MM.1S (cell line): ENCODE measurements around the gene PDK4.

Experiments used
- DNase-seq: peaks from one replicate; pipeline ENCODE4 v3.0.0-alpha.2; 2015
- H2AFZ ChIP-seq: fragments of 300-600 bp; sonication (generic); 2 replicates; pipeline ENCODE4 v1.6.0; 2016; ENCODE audit warnings: antibody characterized with exemption, low read length
- H3F3A ChIP-seq: fragments of 300-600 bp; sonication (generic); 2 replicates; pipeline ENCODE4 v1.6.1; 2016; ENCODE audit warnings: mild to moderate bottlenecking, antibody characterized with exemption, low read length, moderate library complexity, mixed read lengths; ENCODE audit not compliant: insufficient read depth
- H3K27ac ChIP-seq: fragments of 300-600 bp; sonication (generic); 2 replicates; pipeline ENCODE4 v1.5.1; 2016; ENCODE audit warnings: mild to moderate bottlenecking, low read length
- H3K27me3 ChIP-seq: fragments of 300-600 bp; sonication (generic); replicated peaks from 2 replicates; pipeline ENCODE4 v1.6.0; 2016; ENCODE audit warnings: low read length; ENCODE audit not compliant: insufficient read depth
- H3K36me3 ChIP-seq: fragments of 300-600 bp; sonication (generic); replicated peaks from 2 replicates; pipeline ENCODE4 v1.6.1; 2016; ENCODE audit warnings: mild to moderate bottlenecking, low read length, mixed read lengths; ENCODE audit not compliant: insufficient read depth
- H3K4me1 ChIP-seq: fragments of 300-600 bp; sonication (generic); 2 replicates; pipeline ENCODE4 v1.6.1; 2016; ENCODE audit warnings: low read length, mixed read lengths
- H3K4me2 ChIP-seq: fragments of 300-600 bp; sonication (generic); 2 replicates; pipeline ENCODE4 v1.6.0; 2016; ENCODE audit warnings: low read depth, low read length
- H3K4me3 ChIP-seq: fragments of 300-600 bp; sonication (generic); 2 replicates; pipeline ENCODE4 v1.5.1; 2016; ENCODE audit warnings: low read length, mixed read lengths
- H3K79me2 ChIP-seq: fragments of 300-600 bp; sonication (generic); 2 replicates; pipeline ENCODE4 v1.6.1; 2016; ENCODE audit warnings: mixed run types, low read length, mixed read lengths
- H3K9ac ChIP-seq: fragments of 300-600 bp; sonication (generic); 2 replicates; pipeline ENCODE4 v1.6.1; 2016; ENCODE audit warnings: low read length, mixed read lengths
- H3K9me2 ChIP-seq: fragments of 300-600 bp; sonication (generic); replicated peaks from 2 replicates; pipeline ENCODE4 v1.6.1; 2016; ENCODE audit warnings: mild to moderate bottlenecking, low read length, mixed read lengths; ENCODE audit not compliant: insufficient read depth
- H3K9me3 ChIP-seq: fragments of 300-600 bp; sonication (generic); replicated peaks from 2 replicates; pipeline ENCODE4 v1.6.1; 2016; ENCODE audit warnings: mild to moderate bottlenecking, low read length, mixed read lengths; ENCODE audit not compliant: insufficient read depth
- H4K20me1 ChIP-seq: fragments of 300-600 bp; sonication (generic); 2 replicates; pipeline ENCODE4 v1.6.1; 2016; ENCODE audit warnings: mild to moderate bottlenecking, low read length, moderate library complexity, mixed read lengths; ENCODE audit not compliant: insufficient read depth
- CTCF ChIP-seq: fragments of 300-600 bp; sonication (generic); IDR thresholded peaks from 2 replicates; pipeline ENCODE4 v1.5.1; 2016; ENCODE audit warnings: antibody characterized with exemption, low read length, mixed read lengths
- EZH2 ChIP-seq: fragments of 300-600 bp; sonication (generic); optimal IDR thresholded peaks from 2 replicates; pipeline ENCODE3; 2017; ENCODE audit warnings: low read depth, mild to moderate bottlenecking, antibody characterized with exemption, low read length, mixed read lengths
- EZH2phosphoT487 ChIP-seq: fragments of 300-600 bp; sonication (generic); IDR thresholded peaks from 2 replicates; pipeline ENCODE4 v1.6.1; 2018; ENCODE audit warnings: antibody characterized with exemption, low read length

PDK4 gene

GRCh38 chr7:95581467-95581866 lies 14.8 kb downstream of the PDK4 start:
- TF ChIP-seq EZH2 (no peak), CTCF (no peak)

GRCh38 chr7:95579318-95579717 lies 17.0 kb downstream of the PDK4 start:
- Histone ChIP-seq H3F3A (no peaks in the 10 kb centered on the region), H3K4me3 (no peak overlapping the region), H3K4me1 (peaks cover 10% of the 10 kb centered on the region), H3K79me2 (no peaks in the 10 kb centered on the region), H3K36me3 (no peaks in the 10 kb centered on the region), H3K9me2 (no peaks in the 10 kb centered on the region), H3K4me2 (no peak overlapping the region), H3K27ac (no peak overlapping the region), H4K20me1 (no peaks in the 10 kb centered on the region), H3K27me3 (no peaks in the 10 kb centered on the region), H2AFZ (no peak overlapping the region), H3K9me3 (no peaks in the 10 kb centered on the region), H3K9ac (no peak overlapping the region)
- DNase-seq = no peak
- TF ChIP-seq EZH2phosphoT487 (no peak), EZH2 (no peak), CTCF (no peak)

More at GRCh38 chr7:95581467-95581866, 14.8 kb downstream of the PDK4 start:
- Histone ChIP-seq H4K20me1 (no peaks in the 10 kb centered on the region), H3K36me3 (no peaks in the 10 kb centered on the region), H3K4me2 (no peak overlapping the region), H3K4me1 (peaks cover 10% of the 10 kb centered on the region), H3K27me3 (no peaks in the 10 kb centered on the region), H3K9ac (no peak overlapping the region), H3K9me2 (no peaks in the 10 kb centered on the region), H3K27ac (no peak overlapping the region), H3K4me3 (no peak overlapping the region), H3F3A (no peaks in the 10 kb centered on the region), H3K79me2 (no peaks in the 10 kb centered on the region), H3K9me3 (no peaks in the 10 kb centered on the region), H2AFZ (no peak overlapping the region)
- DNase-seq = no peak

DNA sequence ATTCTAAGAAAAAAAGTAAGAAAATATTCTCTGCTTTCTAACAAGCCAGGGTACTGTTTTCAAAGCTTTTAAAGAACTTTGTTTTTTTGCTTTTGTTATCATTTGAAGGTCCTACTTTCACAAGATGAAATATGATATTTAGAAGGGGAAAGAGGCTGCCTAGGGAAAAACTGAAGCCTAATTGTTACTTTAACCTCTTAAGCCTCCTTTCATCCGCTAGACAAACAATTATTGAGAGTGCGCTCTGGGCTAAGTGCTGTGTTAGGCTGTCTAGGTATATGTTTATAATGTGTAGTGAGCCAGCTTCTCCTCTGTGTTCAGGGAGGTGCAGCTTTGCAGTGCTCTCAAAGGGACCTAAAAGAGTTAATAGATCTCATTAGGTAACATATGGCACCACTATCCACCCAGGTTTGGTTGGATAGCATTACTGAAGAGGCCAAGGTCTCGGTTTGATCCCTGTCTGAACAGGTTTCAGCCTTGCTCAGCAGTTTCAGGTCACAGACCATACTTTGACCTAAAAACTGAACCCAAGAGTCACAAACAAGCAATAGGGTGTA lies 17.9 kb downstream of the PDK4 start:
- Histone ChIP-seq H3K27me3 (no peaks in the 10 kb centered on the region), H4K20me1 (no peaks in the 10 kb centered on the region), H3K4me3 (no peak overlapping the region), H3K4me2 (0 out of 2 replicates have a peak overlapping the region, but pooled peaks have one; percentile 2), H3K9me2 (no peaks in the 10 kb centered on the region), H3F3A (no peaks in the 10 kb centered on the region), H3K36me3 (no peaks in the 10 kb centered on the region), H3K9ac (no peak overlapping the region), H3K79me2 (no peaks in the 10 kb centered on the region), H3K9me3 (no peaks in the 10 kb centered on the region), H3K4me1 (peaks cover 10% of the 10 kb centered on the region), H2AFZ (no peak overlapping the region), H3K27ac (no peak overlapping the region)
- peak; percentile 78 for DNase-seq
- TF ChIP-seq EZH2phosphoT487 (no peak), EZH2 (no peak), CTCF (no peak)
